ENCODE measurements around the gene CHGA.

The CHGA gene

DNA sequence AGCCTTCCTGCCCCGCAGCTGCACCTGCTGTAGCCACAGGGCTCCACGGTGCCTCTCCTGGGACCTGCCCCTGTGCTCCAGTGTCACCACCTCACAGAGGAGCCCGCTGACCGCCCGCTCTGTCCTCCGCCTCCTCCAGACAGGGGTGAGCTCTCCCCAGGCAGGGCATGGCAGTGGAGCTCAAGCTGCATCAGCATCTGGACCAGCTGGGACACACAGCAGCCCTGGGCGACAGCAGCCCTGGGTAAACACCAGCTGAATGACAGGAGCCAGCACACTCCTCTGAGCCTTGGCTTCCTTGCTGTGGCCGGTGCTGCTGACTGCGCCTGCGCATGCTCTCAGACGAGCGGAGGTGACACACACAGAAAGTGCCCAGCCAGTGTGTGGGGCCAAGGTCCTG lies 22.0 kb downstream of the CHGA start:
- no peak for DNase-seq (ENCODE audit: low read depth in 2 of 2)

DNA sequence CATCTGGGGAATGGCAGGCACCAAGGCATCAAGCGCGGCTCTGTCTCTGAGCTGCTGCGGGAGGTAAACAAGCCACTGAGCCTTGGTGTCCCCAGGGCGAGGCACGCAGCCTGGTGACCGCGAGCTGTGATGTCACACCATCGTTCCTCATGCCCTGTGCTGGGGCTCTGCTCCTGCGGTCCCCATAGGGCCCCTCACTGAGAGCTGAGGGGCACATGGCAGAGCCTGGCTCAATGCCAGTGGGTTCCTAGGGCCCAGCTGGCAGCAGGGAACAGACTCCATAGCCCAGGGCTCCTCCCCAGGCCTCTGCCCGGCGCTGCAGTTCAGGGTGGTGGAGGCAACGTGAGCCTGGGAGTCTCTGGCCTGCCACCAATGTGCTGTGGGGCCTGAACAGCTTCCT lies 22.6 kb downstream of the CHGA start:
- DNase-seq (ENCODE audit: low read depth in 2 of 2) = no peak

DNA sequence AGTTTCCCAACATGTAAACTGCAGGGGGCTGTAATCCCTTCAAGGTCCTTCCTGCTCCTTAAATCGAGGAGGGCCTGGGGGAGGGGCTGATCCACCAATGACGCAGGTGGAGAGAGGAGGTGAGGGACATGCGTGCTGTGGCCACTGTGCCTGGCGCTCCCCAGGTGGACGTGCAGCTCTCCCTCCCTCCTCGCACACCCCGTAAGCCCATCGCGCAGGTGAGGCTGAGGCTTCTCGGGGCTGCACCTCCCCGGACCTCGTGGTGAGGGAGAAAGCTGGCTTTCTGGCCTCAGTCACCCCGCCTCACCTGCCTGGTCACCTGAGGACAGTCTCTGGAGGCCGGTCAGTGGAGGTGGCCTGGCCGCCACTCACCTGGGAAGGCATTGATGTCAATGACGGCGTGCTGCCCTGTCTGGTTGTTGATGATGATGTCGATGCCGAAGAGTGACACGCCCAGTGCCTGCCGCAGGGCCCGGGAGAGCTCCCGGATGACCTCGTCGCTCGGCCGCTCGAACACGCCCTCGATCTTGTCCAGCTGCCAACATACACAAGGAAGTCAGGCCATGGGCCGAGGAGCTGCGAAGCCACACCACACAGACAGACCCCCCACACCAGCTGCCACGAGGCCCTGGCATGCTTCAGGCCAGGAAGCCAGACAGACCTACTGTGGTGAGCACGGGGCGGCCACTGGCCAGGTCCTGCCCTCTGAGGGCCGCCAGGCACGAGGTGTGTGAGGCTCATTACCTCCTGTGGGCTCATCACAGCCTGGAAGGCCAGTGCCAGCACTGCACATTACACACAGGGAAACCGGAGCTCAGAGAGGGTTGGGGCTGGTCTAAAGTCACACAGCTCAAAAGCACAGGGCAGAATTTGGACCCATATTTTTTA lies 23.3 kb downstream of the CHGA start:
- no peak for DNase-seq (ENCODE audit: low read depth in 2 of 2)

DNA sequence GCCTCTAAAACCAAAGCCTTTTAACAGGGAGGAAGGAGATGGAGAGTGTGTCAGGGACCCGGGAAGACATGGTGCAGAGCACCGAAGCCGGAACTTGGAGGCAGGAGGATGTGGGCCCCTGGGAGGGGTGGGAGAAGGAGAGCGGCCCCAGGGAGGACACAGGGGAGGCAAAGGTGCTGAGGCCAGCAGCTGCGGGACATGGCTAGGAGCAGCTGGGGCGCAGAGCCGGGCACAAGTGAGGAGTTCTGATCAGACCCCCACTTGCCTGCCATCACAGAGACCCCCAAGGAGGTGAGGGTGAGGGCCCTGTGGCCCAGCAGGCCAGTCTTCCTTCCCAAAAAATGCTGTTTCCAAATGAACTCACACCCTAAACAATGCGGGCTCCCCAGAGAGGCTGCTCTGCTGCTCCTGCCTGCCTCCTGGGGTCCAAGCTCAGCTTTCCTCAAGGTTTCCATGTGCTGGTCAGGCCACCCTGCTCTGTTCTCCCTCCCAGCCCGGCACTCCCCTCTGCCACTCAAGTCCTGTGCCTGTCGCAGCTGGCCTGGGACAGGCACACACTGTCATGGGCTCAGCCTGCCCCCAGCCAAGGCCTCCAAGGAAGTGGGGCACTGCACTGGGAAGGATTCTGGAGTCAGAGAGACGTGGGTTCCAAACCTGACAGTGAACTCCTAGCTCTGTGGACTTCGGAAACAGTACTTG lies 24.0 kb downstream of the CHGA start:
- DNase-seq (ENCODE audit: low read depth in 2 of 2) = no peak

DNA sequence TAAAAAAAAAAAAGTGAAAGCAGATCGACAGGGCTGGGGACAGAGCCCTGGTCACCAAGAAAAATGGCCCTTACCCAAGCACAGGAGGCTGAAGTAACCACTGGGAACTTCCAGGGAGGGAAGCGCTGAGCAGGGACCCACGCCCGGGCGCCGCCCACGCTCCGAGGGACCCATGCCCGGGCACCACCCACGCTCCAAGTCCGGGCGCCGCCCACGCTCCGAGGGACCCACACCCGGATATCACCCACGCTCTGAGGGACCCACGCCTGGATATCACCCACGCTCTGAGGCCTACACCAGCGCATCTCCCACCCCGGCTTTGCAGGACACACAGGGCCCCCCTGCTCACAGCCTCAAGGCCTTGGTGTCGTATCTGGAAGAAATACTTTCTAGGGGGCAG lies 25.7 kb downstream of the CHGA start:
- DNase-seq (ENCODE audit: low read depth in 2 of 2) = no peak

DNA sequence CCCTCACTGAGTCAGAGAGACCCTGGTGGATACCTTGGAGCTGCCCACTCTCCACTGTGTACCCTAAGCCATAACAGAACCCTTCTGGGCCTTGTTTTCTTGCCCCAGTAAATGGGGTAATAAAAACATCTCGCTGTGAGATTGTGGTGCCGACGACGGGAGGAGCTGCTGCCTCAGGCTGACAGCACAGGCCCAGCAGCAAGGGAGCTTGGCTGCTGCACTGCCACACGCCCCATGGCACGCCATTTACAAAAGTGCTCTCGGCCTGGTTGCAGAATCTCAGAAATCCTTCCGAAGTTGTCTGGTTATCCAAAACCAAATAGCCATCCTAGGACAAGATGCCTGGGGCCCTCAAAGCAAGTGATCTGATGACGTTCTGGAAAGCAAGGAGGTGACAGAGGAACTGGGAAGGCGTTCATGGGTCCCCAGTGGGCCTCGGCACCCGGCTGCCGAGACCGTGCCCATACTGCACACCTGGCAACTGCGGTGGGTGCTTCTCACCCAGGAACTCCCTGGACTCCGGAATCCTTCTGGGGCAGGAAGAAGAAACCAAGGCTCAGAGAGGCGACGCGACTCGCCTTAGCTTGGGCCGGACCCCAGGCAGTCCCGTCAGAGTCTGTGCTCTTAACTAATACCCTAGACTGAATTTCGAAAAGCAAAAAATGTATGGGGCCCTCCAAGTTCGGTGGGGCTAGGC lies 26.7 kb downstream of the CHGA start:
- DNase-seq (ENCODE audit: low read depth in 2 of 2) = no peak

DNA sequence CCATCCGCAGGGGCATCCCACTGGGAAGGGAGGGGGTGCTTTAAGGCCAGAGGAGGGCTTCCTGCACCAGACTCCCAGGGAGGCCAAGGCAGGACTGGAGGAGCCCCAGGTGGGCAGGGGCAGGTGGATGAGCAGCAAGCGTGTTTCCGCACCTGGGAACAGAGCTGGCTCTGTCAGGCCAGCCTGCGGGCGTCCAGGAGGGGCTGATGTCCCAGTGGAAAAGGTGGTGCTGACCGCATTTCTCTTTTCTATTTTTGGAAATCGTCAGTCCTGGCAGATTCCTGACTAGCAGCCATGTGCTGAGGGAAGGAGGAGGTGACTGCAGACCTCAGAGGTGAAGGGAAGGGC lies 27.2 kb downstream of the CHGA start:
- DNase-seq (ENCODE audit: low read depth in 2 of 2) = no peak

DNA sequence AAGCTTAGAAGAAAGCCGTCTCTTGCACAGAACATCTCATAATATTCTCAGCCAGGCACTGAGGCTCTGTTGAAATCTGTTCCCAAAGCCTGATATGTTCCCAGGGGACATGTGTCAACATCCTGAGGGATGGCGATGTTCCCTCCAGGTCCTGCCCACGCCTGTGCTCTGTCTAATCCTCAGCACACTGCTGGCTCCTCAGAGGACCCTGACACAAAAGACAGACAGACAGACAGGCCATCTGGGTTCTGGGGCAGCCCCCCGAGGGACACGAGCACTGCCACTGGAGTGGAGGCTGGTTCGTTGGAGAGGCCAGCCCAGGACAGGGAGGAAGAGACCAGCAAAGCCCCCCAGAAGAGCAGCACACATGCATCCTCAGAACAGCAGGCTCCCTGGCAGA lies 27.8 kb downstream of the CHGA start:
- no peak for DNase-seq (ENCODE audit: low read depth in 2 of 2)

DNA sequence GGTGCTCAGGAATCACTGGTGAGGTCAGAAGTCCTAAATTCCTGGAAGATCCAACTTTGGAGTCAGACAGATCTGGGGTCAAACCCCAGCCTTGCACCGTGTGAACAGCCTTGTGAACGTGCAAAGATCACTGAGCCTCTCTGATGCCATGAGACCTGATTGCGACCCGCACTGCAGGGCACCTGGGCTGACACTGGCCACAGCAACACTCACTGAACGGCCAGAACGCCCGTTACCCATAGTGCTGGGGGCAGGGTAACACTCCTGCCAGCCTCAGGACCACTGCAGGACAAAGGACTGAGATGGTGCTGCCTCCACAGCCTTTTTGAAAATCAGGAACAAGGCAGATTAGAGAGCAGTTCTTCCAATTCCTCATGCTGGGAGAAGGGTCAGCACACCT lies 28.3 kb downstream of the CHGA start:
- DNase-seq (ENCODE audit: low read depth in 2 of 2) = no peak

DNA sequence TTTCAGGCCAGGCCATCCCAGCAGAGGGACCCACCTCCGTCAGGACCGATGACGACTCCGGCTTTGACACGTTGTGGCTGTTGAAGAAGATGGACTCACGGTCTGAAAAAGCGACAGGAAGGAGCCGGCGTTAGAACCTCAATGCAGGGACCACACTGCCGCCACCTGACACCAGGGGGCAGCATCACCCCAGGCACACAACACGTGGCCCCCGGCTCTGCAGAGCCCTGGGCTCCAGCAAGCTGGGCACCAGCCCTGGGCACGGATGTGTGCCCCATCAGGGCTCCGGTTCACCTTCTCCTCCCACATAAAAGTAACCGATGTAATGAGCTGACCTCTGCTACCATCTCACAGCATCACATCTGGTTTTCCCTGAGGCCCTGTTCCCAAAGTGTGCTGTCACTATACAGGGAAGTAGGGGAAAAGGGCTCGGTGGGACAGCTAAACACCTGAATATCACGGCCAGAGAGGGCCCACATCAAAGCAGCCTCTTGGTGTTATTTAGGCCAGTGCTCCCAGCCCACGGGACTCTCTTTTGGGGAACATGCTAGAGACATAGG lies 29.0 kb downstream of the CHGA start:
- peak; percentile 53 to 73 for DNase-seq (ENCODE audit: low read depth in 2 of 2)

DNA sequence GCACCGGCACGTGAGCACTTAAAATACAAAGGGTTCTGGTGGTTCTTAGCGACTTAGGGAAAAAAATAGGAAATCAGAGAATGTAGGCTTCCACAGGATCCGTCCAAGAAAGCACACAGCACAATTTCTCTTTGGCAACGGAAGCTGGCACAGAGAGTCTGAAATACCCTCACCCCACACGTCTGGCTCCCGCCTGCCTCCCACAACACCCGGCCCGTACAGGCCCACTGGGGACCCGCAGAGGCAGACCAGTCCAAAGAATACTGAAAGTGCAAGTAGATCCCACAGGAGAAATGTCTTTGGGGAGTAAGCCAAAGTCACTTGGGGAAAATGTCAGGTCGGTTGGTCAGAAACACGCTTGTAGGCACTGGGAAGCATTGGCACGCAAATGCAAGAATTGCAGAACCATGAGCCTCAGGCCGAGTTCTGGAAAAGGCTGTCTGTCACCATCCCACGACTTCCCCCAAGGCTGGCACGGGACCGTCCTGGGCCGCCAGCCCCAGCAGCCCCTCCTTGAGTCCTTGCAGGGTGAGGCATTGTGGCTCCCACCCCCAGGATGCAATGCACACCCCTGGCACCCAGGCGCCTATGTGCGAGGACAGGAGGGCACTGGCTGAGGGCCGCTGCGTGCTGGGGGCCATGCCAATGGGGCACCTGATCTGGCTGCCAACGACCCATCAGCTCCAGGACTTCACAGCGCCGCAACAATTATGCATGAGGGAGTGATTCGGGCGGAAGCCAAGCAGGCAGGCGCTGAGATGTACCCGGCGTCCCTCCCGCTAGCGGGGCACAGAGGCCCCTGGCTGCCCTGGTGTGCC lies 29.7 kb downstream of the CHGA start:
- DNase-seq (ENCODE audit: low read depth in 2 of 2) = no peak

DNA sequence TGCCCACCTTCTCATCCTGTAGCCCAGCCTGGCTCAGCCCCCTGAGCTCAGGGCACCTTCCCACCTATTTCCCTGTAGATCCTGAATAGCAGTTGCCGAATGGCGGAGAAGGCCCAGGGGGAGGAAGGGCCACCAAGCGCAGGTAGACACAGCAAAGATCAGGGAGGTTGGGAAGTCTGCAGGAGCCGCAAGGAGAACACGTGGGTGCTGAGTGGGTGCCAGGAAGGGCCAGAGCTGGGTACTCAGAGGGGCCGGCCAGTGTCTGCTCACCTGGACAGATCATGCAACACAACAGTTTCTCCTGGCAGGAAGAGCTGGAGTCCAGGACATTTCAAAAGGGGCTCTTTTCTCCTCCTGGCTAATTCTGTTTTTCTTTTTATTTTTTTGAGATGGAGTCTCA lies 30.6 kb downstream of the CHGA start:
- DNase-seq (ENCODE audit: low read depth in 2 of 2) = no peak

DNA sequence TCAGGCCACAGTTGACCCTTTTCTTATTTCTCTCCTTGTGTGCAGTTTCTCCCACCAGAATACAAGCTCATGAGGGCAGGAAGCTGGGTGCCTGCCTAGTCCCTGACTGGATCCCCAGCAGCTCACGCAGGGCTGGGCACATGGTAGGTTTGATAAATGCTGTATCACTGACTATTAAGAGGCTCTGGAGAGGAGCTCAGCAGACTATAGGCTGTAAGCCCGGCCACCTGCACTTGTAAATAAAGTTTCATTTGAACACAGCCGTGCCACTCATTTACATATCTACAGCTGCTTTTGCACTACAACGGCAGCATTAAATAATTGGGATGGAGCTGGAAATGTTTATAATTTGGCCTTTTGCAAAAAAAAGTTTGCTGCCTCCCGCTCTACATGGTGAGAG lies 32.0 kb downstream of the CHGA start:
- no peak for DNase-seq (ENCODE audit: low read depth in 2 of 2)

DNA sequence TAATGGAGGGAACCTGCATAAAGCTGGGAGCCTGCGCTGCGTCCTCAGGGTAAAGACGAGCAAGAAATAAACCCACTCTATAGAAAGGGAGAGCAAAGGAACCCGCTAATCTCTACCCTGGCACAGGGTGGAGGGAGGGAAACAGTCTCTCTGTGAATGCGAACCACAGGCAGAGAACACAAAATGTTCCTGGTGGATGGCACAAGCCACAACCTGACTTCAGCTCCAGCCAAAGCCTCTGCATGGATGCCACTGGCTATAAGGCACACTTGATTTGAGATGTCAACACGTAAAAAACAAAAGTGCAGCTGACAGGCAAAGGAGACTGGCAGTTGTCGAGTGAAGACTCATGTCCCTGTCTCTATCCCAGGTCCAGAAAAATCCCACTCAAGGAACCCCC lies 32.4 kb downstream of the CHGA start:
- DNase-seq (ENCODE audit: low read depth in 2 of 2) = no peak

DNA sequence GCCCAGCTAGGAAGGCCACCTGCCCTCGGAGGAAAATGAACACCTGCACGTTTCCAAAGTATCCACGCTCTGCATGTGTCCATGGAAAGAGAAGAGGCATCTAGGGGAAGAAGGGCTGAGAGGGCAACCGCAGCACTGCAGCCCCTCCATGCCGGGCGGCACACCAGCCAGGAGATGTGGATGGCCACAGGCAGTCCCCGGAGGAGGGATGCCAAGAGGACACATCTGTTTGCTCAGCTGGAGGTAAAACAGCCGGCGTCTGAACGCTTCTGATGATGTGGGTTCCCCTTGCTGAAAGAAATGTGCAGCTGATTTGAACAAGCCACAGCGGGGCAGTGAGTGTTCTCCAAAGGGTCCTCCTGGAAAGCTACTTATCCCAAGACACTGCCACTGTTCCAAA lies 34.0 kb downstream of the CHGA start:
- DNase-seq (ENCODE audit: low read depth in 2 of 2) = no peak

DNA sequence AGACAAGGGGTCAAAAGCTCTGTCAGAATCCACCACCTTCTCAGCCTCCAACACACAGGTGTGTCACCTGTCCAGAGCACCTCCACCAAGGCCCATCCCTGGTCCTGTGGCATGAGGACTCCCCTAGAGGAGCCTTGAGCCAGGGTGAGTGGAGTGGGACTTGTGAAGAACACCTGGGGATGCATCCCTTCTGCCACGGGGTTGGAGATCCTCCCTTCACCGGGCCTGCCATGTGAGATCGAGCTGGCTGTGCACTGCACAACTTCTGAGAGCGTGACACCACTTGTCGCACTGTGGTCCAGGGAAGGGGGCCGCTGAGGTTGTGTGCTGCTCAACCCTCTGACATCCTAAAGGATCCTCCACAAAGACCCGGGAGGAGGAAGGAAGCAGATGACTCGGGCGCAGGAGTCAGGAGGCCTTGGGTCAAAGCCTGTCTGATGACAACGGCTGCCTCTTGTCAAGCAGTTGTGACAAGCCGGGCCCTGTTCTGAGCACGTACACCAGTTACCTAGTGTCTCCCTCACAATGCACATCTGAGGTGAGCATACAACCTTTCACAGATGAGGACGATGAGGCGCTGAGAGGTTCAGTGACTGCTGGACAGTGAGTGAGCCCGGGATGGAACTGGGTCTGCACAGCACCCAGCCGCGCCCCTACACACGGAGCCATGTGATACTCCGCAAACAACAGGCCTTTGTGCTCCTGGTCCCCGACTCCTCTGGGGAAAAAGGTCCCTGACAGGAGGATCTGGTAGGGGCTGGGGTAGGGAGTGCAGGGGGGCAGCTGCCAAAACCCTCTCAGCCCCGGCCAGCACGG lies 35.6 kb downstream of the CHGA start:
- DNase-seq (ENCODE audit: low read depth in 2 of 2) = no peak

DNA sequence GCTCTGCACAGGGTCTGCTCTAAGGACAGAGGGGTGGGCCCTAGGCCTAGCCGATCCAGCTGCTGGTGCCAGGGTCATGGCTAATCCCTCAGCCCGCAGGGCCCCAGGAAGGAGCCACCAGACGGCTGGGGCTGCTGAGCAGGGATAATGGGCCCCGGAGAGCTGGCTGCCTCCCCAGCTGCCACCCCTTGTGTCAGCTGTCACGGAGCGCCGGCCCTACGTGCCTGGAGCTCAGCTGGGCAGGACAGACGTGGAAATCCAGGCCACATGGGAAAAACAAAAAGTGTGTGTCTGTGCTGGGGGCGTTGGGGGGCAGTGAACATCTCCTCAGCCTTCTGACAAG lies 36.2 kb downstream of the CHGA start:
- DNase-seq (ENCODE audit: low read depth in 2 of 2) = no peak

DNA sequence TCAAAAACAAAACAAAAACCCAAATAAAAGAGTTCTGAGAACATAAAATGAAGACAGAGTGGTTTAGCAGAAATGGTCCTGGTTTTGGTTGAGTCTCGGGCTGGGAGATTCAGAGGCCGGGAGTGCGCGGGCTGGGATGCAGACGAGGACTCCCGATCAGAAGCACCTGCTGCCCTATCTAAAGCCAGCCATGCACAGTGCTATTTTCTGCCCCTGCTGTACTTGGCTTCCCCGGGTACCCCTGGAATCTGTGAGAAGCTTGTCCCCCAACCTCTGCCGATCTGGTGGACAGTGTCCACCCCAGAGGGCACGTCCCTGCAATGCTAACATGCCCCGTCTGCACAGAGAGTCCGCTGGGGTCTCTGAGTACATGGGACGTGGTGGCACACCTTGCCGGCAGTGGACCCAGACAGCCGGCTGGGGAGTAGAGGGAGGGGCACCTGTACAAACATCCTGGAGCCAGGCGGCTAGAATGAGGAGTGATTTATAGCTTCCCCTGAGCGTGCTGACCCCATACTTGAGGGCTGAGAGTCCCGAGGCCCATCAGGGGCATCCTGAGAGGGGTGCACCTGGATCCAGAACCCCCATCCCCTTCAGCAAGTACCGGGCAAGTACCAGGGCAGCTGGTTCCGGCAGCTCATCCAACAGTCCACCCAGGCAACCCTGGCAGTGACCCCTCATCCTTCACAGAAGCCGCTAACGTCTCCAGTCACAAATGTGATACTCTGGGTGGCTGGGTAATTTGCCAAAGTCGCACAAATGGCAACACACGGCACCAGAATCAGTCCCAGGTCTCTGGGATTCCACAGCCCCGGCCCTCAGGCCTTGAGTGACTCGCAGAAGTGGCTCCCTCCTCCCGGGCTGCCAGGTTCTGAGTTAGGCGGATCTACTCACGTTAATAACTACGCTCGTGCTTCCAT lies 37.1 kb downstream of the CHGA start:
- no peak for DNase-seq (ENCODE audit: low read depth in 2 of 2)

DNA sequence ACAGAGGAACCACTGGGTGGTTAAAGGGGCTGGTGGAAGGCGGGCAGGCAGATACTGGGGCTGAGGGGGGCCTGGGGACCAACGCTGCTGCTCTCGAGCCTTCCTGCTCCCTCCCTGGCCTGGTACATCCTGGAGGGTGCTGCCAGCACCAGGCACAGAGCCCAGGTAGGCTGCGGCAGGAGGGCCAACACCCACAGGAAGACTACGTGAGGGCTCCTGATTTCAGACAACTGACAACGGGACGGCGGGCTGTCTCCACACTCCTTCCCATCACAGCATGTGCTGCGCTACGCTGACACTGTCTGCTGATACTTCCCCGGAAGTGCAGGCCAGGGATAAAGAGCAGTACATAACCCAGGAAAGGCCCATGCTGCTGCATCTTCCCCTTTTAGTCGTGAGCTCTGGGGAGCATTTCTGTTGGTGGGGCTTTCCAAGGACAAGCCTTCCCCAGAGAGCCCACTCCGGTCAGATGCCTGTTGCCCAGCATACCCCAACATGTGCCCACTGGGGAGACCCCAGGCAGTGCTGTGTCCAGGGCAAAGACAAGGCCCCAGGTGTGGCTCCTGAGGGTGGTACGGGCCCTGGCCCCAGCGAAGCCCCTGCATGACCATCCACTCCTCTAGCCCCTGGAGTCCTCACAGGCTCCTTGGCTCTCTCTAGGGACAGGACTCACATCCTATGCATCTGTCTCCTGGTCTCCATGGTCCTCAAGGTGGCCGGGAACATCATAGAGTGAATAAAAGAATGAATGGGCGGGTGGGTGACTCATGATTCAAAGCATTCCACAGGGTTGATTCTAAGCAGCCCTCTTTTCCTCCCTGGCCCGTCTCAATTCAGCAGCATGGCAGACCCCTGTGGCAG lies 38.0 kb downstream of the CHGA start:
- DNase-seq (ENCODE audit: low read depth in 2 of 2) = no peak

All from stimulated activated CD4-positive, alpha-beta T cell treated with anti-CD3 and anti-CD28 coated beads, Interleukin-1b, Interleukin-23, amount 100 ng/mL, for 1 hour (primary cell).